HCT116 (cell line): Measurements from ENCODE around the gene DYNC2I2. TPM values are rescaled to one million over a fixed set of nuclear protein-coding genes. Genes with fewer than 3 reads are reported as not detected.

Experiments used
- ATAC-seq: fragments of 200-7000 bp; cut with Tn5 transposase; 2 replicates; pipeline ENCODE4 v1.9.1; 2020; ENCODE audit warnings: mild to moderate bottlenecking, moderate library complexity
- BruUV-seq: library from RNA; stranded (reverse); fragments of 400-500 nt; replicated peaks from 2 replicates; lab custom pipeline; 2021; lab: Mats Ljungman, UMichigan
- CTCF ChIA-PET: fragments of 300-600 bp; sonication (Branson Sonifier 250); formaldehyde crosslinking; loops from one replicate; lab custom pipeline; 2021; ENCODE audit warnings: antibody characterized with exemption; lab: Charles Lee
- POLR2A ChIA-PET: fragments of 300-600, 350-600 bp; sonication (Branson Sonifier 250); formaldehyde crosslinking; loops from one replicate; lab custom pipeline; 2021; ENCODE audit warnings: antibody characterized with exemption; lab: Charles Lee
- RAD21 ChIA-PET, 2 experiments: fragments of 300-600 bp; sonication (Branson Sonifier 250); formaldehyde crosslinking; loops; one replicate each; lab custom pipeline; 2023; ENCODE audit warnings: low total read pairs in 2 of 2; ENCODE audit not compliant: uncharacterized antibody in 2 of 2, unreplicated experiment in 2 of 2, low non-redundant PET in 1 of 2; lab: Charles Lee
- DNase-seq: peaks from one replicate; pipeline ENCODE4 v3.0.0-alpha.2; 2010; ENCODE audit warnings: low read depth, low spot score
- H2AFZ ChIP-seq: fragments of 200-600 bp; shearing (Covaris generic), sonication (generic); 2 replicates; pipeline ENCODE4 v1.6.1; 2017; ENCODE audit warnings: low read depth, mixed run types, mixed read lengths, antibody characterized with exemption, low read length; ENCODE audit not compliant: poor library complexity, severe bottlenecking
- H3K27ac ChIP-seq: 2 replicates; pipeline ENCODE4 v1.5.1; 2012; ENCODE audit warnings: low read depth, low read length
- H3K27me3 ChIP-seq: fragments of 200-600 bp; sonication (generic); 2 replicates; pipeline ENCODE4 v1.6.1; 2016; ENCODE audit warnings: mixed run types, low read length, mixed read lengths; ENCODE audit not compliant: insufficient read depth
- H3K36me3 ChIP-seq, 2 experiments: fragments of 200-500 bp in 1 of 2; fragments of 200-600 bp in 1 of 2; sonication (Bioruptor generic) in 1 of 2; sonication (generic) in 1 of 2; 2 replicates each; pipeline versions ENCODE4 v1.5.1 to v1.6.1; 2014 to 2016; ENCODE audit warnings: low read length in 2 of 2, inconsistent platforms in 1 of 2, mixed read lengths in 1 of 2, mixed run types in 1 of 2; ENCODE audit not compliant: insufficient read depth in 2 of 2, control insufficient read depth in 1 of 2
- H3K4me1 ChIP-seq, 2 experiments: fragments of 200-600 bp in 1 of 2; sonication (generic) in 1 of 2; 2 replicates each; pipeline versions ENCODE4 v1.5.1 to v1.6.1; 2012 to 2017; ENCODE audit warnings: low read length in 2 of 2, inconsistent platforms in 1 of 2, mild to moderate bottlenecking in 1 of 2, mixed read lengths in 1 of 2, mixed run types in 1 of 2, moderate library complexity in 1 of 2; ENCODE audit not compliant: insufficient read depth in 2 of 2, control insufficient read depth in 1 of 2
- H3K4me2 ChIP-seq: fragments of 200-600 bp; sonication (generic); 2 replicates; pipeline ENCODE4 v1.6.1; 2017; ENCODE audit warnings: mixed run types, low read length, mixed read lengths
- H3K4me3 ChIP-seq, 2 experiments: fragments of 200-600 bp in 1 of 2; sonication (generic) in 1 of 2; replicated peaks in 1 of 2; 2 replicates each; pipeline ENCODE4 v1.5.1; 2011 to 2016; ENCODE audit warnings: low read length in 2 of 2, control low read depth in 1 of 2, low read depth in 1 of 2, mild to moderate bottlenecking in 1 of 2, mixed read lengths in 1 of 2, mixed run types in 1 of 2
- H3K79me2 ChIP-seq: fragments of 200-600 bp; sonication (generic); 2 replicates; pipeline ENCODE4 v1.6.1; 2017; ENCODE audit warnings: mild to moderate bottlenecking, mixed run types, low read length, moderate library complexity, mixed read lengths; ENCODE audit not compliant: insufficient read depth
- H3K9ac ChIP-seq: fragments of 200-600 bp; sonication (generic); 2 replicates; pipeline ENCODE4 v1.6.1; 2016; ENCODE audit warnings: low read length, mixed read lengths
- H3K9me2 ChIP-seq: fragments of 200-600 bp; sonication (generic), shearing (Covaris generic); 2 replicates; pipeline ENCODE4 v1.6.1; 2017; ENCODE audit warnings: mixed run types, mild to moderate bottlenecking, moderate library complexity; ENCODE audit not compliant: insufficient read depth
- H3K9me3 ChIP-seq, 2 experiments: fragments of 200-500 bp in 1 of 2; fragments of 200-600 bp in 1 of 2; sonication (Bioruptor generic) in 1 of 2; sonication (generic) in 1 of 2; 2 replicates each; pipeline ENCODE4 v1.6.1; 2014 to 2017; ENCODE audit warnings: low read length in 2 of 2, mixed read lengths in 2 of 2, inconsistent platforms in 1 of 2, low read depth in 1 of 2, mild to moderate bottlenecking in 1 of 2, mixed run types in 1 of 2, moderate library complexity in 1 of 2; ENCODE audit not compliant: control insufficient read depth in 1 of 2, insufficient read depth in 1 of 2
- H4K20me1 ChIP-seq: fragments of 200-600 bp; sonication (generic), shearing (Covaris generic); 2 replicates; pipeline ENCODE4 v1.6.1; 2017; ENCODE audit warnings: mixed run types, mild to moderate bottlenecking, moderate library complexity; ENCODE audit not compliant: insufficient read depth
- CEBPB ChIP-seq: IDR thresholded peaks from 2 replicates; pipeline ENCODE4 v1.6.1; 2012; ENCODE audit warnings: low read depth
- ELF1 ChIP-seq: IDR thresholded peaks from 2 replicates; pipeline ENCODE4 v1.6.1; 2012; ENCODE audit warnings: low read depth, borderline replicate concordance
- EZH2 ChIP-seq: fragments of 200-600 bp; sonication (generic); IDR thresholded peaks from 2 replicates; pipeline ENCODE4 v1.6.1; 2017; ENCODE audit warnings: antibody characterized with exemption, mixed run types
- EZH2phosphoT487 ChIP-seq: fragments of 200-600 bp; IDR thresholded peaks from 2 replicates; pipeline ENCODE4 v1.6.1; 2018; ENCODE audit warnings: antibody characterized with exemption, borderline replicate concordance
- FOSL1 ChIP-seq: IDR thresholded peaks from 2 replicates; pipeline ENCODE4 v1.6.1; 2012; ENCODE audit warnings: low read depth
- POLR2A ChIP-seq: IDR thresholded peaks from 2 replicates; pipeline ENCODE4 v1.7.0; 2011; ENCODE audit warnings: borderline replicate concordance; ENCODE audit not compliant: insufficient read depth, insufficient read length; ENCODE audit errors: extremely low read depth
- RAD21 ChIP-seq: IDR thresholded peaks from 2 replicates; pipeline ENCODE4 v1.6.1; 2012; ENCODE audit warnings: low read depth, mild to moderate bottlenecking
- SIN3A ChIP-seq: IDR thresholded peaks from 2 replicates; pipeline ENCODE4 v1.6.1; 2012; ENCODE audit warnings: low read depth
- SP1 ChIP-seq: IDR thresholded peaks from 2 replicates; pipeline ENCODE4 v1.6.1; 2012; ENCODE audit warnings: low read depth
- TCF7L2 ChIP-seq: IDR thresholded peaks from 2 replicates; pipeline ENCODE4 v1.7.0; 2011; ENCODE audit warnings: borderline replicate concordance, inconsistent platforms; ENCODE audit not compliant: insufficient read depth, insufficient read length; ENCODE audit errors: extremely low read depth
- YY1 ChIP-seq: IDR thresholded peaks from 2 replicates; pipeline ENCODE4 v1.6.1; 2011; ENCODE audit warnings: low read length, low read depth, moderate library complexity, mild to moderate bottlenecking; ENCODE audit not compliant: insufficient replicate concordance; ENCODE audit errors: extremely low read depth
- ZFX ChIP-seq: fragments of 450-650 bp; IDR thresholded peaks from 2 replicates; pipeline ENCODE4 v1.6.1; 2017
- intact Hi-C: fragments of 100-400 bp; cut with micrococcal nuclease; formaldehyde crosslinking; loops from 2 replicates; pipeline ENCODE4 v1.10.0; 2022
- total RNA-seq: library from RNA; stranded (reverse); gene quantifications from one replicate; pipeline ENCODE4 v1.2.1, GENCODE V29; 2021; ENCODE audit not compliant: unreplicated experiment
- TF ChIP-seq, protein P1 (sequence below): IDR thresholded peaks from 2 replicates; pipeline ENCODE4 v1.6.1; 2012
- TF ChIP-seq, protein P2 (sequence below): IDR thresholded peaks from 2 replicates; pipeline ENCODE4 v1.6.1; 2011; ENCODE audit warnings: mild to moderate bottlenecking, low read length, moderate library complexity; ENCODE audit not compliant: insufficient replicate concordance; ENCODE audit errors: extremely low read depth
- TF ChIP-seq, protein P3 (sequence below): IDR thresholded peaks from 2 replicates; pipeline ENCODE4 v1.6.1; 2012

DYNC2I2 gene
- total RNA-seq, 1 experiment from 2014 or later = 155 TPM

DNA sequence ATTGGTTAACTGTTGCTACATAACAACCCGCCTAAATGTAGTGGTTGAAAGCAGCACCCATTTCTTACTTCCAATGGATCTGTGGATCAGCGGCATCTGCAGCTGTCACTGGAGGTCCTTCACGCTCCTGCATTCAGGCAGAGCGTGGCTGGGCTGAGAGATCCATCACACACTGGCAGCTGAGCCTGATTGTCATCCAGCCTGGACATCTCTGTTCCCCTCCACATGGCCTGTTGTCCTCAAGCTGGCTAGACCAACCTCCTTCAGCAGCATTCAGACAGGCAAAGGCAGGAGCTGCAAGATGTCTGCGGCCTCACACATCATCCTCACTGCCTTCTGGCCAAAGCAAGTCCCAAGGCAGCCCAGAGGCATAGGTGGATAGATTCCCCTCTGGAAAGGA, 36.9 kb downstream of the DYNC2I2 start:
- no peak overlapping the region for H3K27ac ChIP-seq
- peaks cover 38 to 61% of the 10 kb centered on the region in 2 experiments for H3K36me3 ChIP-seq
- intact Hi-C loops = no loop called here
- POLR2A ChIA-PET = no interaction called here
- no peaks in the 10 kb centered on the region for H3K27me3 ChIP-seq
- H3K79me2 ChIP-seq = no peaks in the 10 kb centered on the region
- H3K4me2 ChIP-seq = no peak overlapping the region
- H3K9me2 ChIP-seq = no peaks in the 10 kb centered on the region
- H3K4me3 ChIP-seq = no peak overlapping the region
- no TSS peak for BruUV-seq
- TF ChIP-seq, protein P1, sequence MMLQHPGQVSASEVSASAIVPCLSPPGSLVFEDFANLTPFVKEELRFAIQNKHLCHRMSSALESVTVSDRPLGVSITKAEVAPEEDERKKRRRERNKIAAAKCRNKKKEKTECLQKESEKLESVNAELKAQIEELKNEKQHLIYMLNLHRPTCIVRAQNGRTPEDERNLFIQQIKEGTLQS = no peak
- TF ChIP-seq ELF1 = no peak
- TF ChIP-seq, protein P2, sequence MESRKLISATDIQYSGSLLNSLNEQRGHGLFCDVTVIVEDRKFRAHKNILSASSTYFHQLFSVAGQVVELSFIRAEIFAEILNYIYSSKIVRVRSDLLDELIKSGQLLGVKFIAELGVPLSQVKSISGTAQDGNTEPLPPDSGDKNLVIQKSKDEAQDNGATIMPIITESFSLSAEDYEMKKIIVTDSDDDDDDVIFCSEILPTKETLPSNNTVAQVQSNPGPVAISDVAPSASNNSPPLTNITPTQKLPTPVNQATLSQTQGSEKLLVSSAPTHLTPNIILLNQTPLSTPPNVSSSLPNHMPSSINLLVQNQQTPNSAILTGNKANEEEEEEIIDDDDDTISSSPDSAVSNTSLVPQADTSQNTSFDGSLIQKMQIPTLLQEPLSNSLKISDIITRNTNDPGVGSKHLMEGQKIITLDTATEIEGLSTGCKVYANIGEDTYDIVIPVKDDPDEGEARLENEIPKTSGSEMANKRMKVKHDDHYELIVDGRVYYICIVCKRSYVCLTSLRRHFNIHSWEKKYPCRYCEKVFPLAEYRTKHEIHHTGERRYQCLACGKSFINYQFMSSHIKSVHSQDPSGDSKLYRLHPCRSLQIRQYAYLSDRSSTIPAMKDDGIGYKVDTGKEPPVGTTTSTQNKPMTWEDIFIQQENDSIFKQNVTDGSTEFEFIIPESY = no peak
- no peak for TF ChIP-seq CEBPB
- TF ChIP-seq, protein P3, sequence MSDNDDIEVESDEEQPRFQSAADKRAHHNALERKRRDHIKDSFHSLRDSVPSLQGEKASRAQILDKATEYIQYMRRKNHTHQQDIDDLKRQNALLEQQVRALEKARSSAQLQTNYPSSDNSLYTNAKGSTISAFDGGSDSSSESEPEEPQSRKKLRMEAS = no peak
- TF ChIP-seq, all 23 proteins: peak for 0
- no peaks in the 10 kb centered on the region for H3K4me1 ChIP-seq
- CTCF ChIA-PET = no interaction called here
- no peak overlapping the region for H3K9ac ChIP-seq
- RAD21 ChIA-PET = no interaction called here
- no peaks in the 10 kb centered on the region for H4K20me1 ChIP-seq
- DNase-seq (no peak), ATAC-seq (no peak)
- no peaks in the 10 kb centered on the region for H3K9me3 ChIP-seq
- H2AFZ ChIP-seq = no peak overlapping the region

DNA sequence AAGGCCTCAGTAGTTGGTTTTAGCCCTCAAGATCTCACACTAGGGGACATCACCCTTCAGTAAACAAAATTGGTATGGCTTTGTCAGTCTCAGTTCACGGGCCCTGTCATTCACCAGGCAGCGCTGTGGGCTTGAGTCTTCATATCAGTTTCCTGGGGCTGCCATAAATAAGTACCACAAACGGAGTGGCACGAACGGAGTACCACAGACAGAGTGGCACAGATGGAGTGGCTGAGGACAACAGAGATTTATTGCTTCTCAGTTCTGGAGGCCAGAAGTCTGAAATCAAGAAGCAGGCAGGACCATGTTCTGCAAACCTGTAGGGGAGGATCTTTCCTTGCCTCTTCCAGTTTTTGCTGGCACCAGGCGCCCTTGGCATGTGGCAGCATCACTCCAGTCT, 37.5 kb downstream of the DYNC2I2 start:
- H3K36me3 ChIP-seq = peaks cover 43 to 61% of the 10 kb centered on the region in 2 experiments
- H4K20me1 ChIP-seq = no peaks in the 10 kb centered on the region
- BruUV-seq = no TSS peak
- no peaks in the 10 kb centered on the region for H3K27me3 ChIP-seq
- H3K4me1 ChIP-seq = no peaks in the 10 kb centered on the region
- H3K9me3 ChIP-seq = no peaks in the 10 kb centered on the region
- H3K9ac ChIP-seq = no peak overlapping the region
- CTCF ChIA-PET = no interaction called here
- H3K79me2 ChIP-seq = no peaks in the 10 kb centered on the region
- intact Hi-C loops = no loop called here
- POLR2A ChIA-PET = no interaction called here
- H2AFZ ChIP-seq = no peak overlapping the region
- DNase-seq (no peak), ATAC-seq (no peak)
- RAD21 ChIA-PET = no interaction called here
- H3K4me3 ChIP-seq = no peak overlapping the region
- no peak overlapping the region for H3K27ac ChIP-seq
- no peaks in the 10 kb centered on the region for H3K9me2 ChIP-seq
- no peak overlapping the region for H3K4me2 ChIP-seq
- TF ChIP-seq ZFX (no peak), EZH2phosphoT487 (no peak), SIN3A (no peak), TCF7L2 (no peak), RAD21 (no peak), POLR2A (no peak), CEBPB (no peak), SP1 (no peak), FOSL1 (no peak), YY1 (no peak), EZH2 (no peak)
- TF ChIP-seq, protein P2 = no peak
